Duodenal mucosa (tissue), 2 donors: Measurements from ENCODE around the gene SUMO4.

Experiments
- H3K27ac ChIP-seq: one replicate; pipeline ENCODE4 v1.7.0; 2013; ENCODE audit warnings: low read depth, low read length
- H3K27me3 ChIP-seq, 2 donors: one replicate each; pipeline ENCODE4 v1.7.0; 2013; ENCODE audit warnings: low read length in 2 of 2, control low read depth in 1 of 2; ENCODE audit not compliant: insufficient read depth in 2 of 2, control insufficient read depth in 1 of 2
- H3K36me3 ChIP-seq, 2 donors: one replicate each; pipeline ENCODE4 v1.7.0; 2013; ENCODE audit warnings: low read length in 2 of 2, control low read depth in 1 of 2; ENCODE audit not compliant: insufficient read depth in 2 of 2, control insufficient read depth in 1 of 2
- H3K4me1 ChIP-seq, 2 donors: one replicate each; pipeline ENCODE4 v1.7.0; 2013; ENCODE audit warnings: low read length in 2 of 2, control low read depth in 1 of 2; ENCODE audit not compliant: insufficient read depth in 2 of 2, control insufficient read depth in 1 of 2
- H3K4me3 ChIP-seq, 2 donors: one replicate each; pipeline ENCODE4 v1.7.0; 2013; ENCODE audit warnings: low read length in 2 of 2, low read depth in 1 of 2
- H3K9ac ChIP-seq, 2 donors: one replicate each; pipeline ENCODE4 v1.7.0; 2013; ENCODE audit warnings: low read length in 2 of 2, low read depth in 1 of 2
- H3K9me3 ChIP-seq, 2 donors: one replicate each; pipeline ENCODE4 v1.7.0; 2013; ENCODE audit warnings: low read length in 2 of 2, control low read depth in 1 of 2; ENCODE audit not compliant: control insufficient read depth in 1 of 2

SUMO4 gene

GRCh38 chr6:149387779-149388512 lies 12.1 kb upstream of the SUMO4 start:
- Histone ChIP-seq H3K4me3 (no peak overlapping the region), H3K4me1 (peaks cover 8 to 21% of the 10 kb centered on the region in 2 donors), H3K27me3 (no peaks in the 10 kb centered on the region), H3K27ac (no peak overlapping the region), H3K36me3 (peaks cover 2 to 10% of the 10 kb centered on the region in 2 donors), H3K9ac (no peak overlapping the region), H3K9me3 (no peaks in the 10 kb centered on the region)

DNA sequence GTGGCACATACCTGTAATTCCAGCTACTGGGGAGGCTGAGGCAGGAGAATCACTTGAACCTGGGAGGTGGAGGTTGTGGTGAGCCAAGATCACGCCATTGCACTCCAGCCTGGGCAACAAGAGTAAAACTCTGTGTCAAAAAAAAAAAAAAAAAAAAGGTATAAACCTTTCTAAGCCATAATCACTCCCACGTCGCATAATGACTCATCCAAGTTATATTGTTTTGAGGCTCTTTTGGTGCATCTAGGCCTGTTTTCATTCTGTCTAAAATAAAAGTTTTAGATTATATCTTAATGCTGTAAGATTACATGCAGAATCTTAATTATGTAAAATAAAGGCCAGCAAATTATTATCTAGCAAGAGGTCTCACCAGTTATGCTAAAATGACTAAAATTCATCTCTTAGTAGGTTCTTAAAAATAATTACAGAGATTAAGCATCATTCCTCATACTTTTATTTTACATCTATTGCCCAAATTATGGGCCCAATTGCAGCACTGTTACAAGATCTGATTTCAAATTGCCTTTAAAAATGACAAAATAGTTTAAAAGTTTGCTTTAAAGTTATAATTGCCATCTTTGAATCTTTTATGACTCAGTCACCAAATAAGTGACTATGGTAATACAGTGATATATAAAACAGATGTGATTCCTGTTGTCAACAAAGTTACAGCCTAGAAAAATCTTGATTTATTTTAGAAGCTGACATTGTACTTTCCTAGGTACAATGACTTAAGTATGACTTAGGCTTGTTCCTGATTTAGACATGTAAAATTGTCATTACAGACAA lies 10.4 kb upstream of the SUMO4 start:
- Histone ChIP-seq H3K36me3 (peaks cover 2 to 3% of the 10 kb centered on the region in 2 donors), H3K4me1 (peaks cover 8 to 23% of the 10 kb centered on the region in 2 donors), H3K27ac (no peak overlapping the region), H3K4me3 (no peak overlapping the region), H3K9ac (no peak overlapping the region), H3K9me3 (no peaks in the 10 kb centered on the region), H3K27me3 (no peaks in the 10 kb centered on the region)

DNA sequence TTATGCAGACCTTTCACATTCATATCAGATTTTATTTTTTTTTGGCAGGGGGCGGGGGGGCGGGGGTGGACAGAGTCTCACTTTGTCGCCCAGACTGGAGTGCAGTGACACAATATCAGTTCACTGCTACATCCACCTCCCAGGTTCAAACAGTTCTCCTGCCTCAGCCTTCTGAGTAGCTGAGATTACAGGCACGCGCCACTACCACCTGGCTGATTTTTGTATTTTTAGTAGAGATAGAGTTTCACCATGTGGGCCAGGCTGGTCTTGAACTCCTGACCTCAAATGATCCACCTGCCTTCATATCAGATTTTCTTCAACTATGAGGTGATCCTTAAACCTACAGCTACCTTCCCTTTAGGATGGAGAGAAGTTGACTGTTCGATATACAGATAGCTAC lies 8.0 kb upstream of the SUMO4 start:
- H3K27me3 ChIP-seq: no peaks in the 10 kb centered on the region

GRCh38 chr6:149392535-149392934 lies 7.5 kb upstream of the SUMO4 start:
- H3K9me3 ChIP-seq: no peaks in the 10 kb centered on the region
- no peak overlapping the region for H3K27ac ChIP-seq
- no peaks in the 10 kb centered on the region for H3K27me3 ChIP-seq
- no peak overlapping the region for H3K4me3 ChIP-seq
- peaks cover 6 to 18% of the 10 kb centered on the region in 2 donors for H3K4me1 ChIP-seq
- no peak overlapping the region for H3K9ac ChIP-seq
- H3K36me3 ChIP-seq: peaks cover 0 to 3% of the 10 kb centered on the region in 2 donors

More for the DNA sequence above, 8.0 kb upstream of the SUMO4 start:
- Histone ChIP-seq H3K4me3 (no peak overlapping the region), H3K9me3 (no peaks in the 10 kb centered on the region), H3K4me1 (peaks cover 6 to 18% of the 10 kb centered on the region in 2 donors), H3K9ac (no peak overlapping the region), H3K36me3 (peaks cover 0 to 3% of the 10 kb centered on the region in 2 donors), H3K27ac (no peak overlapping the region)

DNA sequence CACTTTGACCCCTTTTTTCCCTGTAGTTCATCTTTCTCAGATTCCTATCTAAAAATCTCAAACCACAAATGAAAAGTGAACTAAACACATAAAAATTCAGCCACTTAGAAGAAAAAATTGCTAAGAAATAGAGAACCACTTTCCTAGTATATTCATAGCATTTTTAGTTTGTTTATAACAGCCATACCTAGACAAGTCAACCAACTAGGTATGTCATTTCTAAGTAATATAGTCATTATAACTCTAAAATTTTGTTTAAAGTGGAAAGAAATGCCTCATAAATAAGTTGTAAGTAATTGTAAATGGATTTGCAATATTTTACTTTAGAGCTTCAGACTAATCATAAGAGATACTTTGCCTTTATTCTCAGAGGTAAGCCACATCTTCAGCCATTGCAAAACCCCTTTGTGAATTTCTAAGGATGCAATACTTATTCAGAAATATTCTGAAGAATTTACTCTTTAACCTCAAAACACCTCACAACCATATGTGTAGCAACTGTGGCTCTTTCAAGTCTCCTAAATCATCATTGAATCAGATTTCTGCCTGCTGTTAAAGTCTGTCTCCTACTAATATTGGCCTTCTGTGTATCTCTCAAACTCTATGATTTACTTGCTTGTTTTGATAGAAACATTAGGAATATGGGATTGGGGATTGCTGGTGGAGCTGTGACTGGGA lies 6.9 kb upstream of the SUMO4 start:
- Histone ChIP-seq H3K9ac (no peak overlapping the region), H3K4me1 (peaks cover 3 to 14% of the 10 kb centered on the region in 2 donors), H3K27ac (no peak overlapping the region), H3K4me3 (no peak overlapping the region), H3K27me3 (no peaks in the 10 kb centered on the region), H3K36me3 (peaks cover 3 to 5% of the 10 kb centered on the region in 2 donors), H3K9me3 (no peaks in the 10 kb centered on the region)

- H3K9ac ChIP-seq: no peak overlapping the region
Observed at GRCh38 chr6:149395185-149395584, 4.9 kb upstream of the SUMO4 start.

DNA sequence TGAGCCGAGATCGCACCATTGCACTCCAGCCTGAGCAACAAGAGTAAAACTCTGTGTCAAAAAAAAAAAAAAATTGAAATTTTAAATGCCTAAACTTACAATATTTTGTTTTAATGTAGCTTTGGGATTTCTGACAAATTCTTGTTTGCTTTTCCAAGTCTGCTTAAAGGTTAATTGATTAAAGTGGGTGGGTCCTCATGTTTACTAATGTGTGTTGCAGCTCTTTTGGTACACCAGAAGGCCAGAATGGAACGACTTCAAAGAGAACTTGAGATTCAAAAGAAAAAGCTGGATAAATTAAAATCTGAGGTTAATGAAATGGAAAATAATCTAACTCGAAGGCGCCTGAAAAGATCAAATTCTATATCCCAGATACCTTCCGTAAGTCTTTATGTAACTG lies 2.7 kb upstream of the SUMO4 start:
- no peak overlapping the region for H3K4me3 ChIP-seq
- H3K27ac ChIP-seq: no peak overlapping the region
- H3K27me3 ChIP-seq: no peaks in the 10 kb centered on the region
- no peak overlapping the region for H3K9ac ChIP-seq
- no peaks in the 10 kb centered on the region for H3K9me3 ChIP-seq
- peaks cover 15 to 17% of the 10 kb centered on the region in 2 donors for H3K36me3 ChIP-seq
- H3K4me1 ChIP-seq: peaks cover 0 to 8% of the 10 kb centered on the region in 2 donors

More at GRCh38 chr6:149395185-149395584, 4.9 kb upstream of the SUMO4 start:
- Histone ChIP-seq H3K4me1 (peaks cover 0 to 10% of the 10 kb centered on the region in 2 donors), H3K4me3 (no peak overlapping the region), H3K36me3 (peaks cover 9 to 11% of the 10 kb centered on the region in 2 donors), H3K27me3 (no peaks in the 10 kb centered on the region), H3K27ac (no peak overlapping the region), H3K9me3 (no peaks in the 10 kb centered on the region)

GRCh38 chr6:149403534-149403933 lies 3.5 kb downstream of the SUMO4 start:
- Histone ChIP-seq H3K9me3 (no peaks in the 10 kb centered on the region), H3K4me3 (no peak overlapping the region), H3K9ac (no peak overlapping the region), H3K27me3 (no peaks in the 10 kb centered on the region), H3K4me1 (no peaks in the 10 kb centered on the region), H3K36me3 (peaks cover 20 to 26% of the 10 kb centered on the region in 2 donors), H3K27ac (no peak overlapping the region)

DNA sequence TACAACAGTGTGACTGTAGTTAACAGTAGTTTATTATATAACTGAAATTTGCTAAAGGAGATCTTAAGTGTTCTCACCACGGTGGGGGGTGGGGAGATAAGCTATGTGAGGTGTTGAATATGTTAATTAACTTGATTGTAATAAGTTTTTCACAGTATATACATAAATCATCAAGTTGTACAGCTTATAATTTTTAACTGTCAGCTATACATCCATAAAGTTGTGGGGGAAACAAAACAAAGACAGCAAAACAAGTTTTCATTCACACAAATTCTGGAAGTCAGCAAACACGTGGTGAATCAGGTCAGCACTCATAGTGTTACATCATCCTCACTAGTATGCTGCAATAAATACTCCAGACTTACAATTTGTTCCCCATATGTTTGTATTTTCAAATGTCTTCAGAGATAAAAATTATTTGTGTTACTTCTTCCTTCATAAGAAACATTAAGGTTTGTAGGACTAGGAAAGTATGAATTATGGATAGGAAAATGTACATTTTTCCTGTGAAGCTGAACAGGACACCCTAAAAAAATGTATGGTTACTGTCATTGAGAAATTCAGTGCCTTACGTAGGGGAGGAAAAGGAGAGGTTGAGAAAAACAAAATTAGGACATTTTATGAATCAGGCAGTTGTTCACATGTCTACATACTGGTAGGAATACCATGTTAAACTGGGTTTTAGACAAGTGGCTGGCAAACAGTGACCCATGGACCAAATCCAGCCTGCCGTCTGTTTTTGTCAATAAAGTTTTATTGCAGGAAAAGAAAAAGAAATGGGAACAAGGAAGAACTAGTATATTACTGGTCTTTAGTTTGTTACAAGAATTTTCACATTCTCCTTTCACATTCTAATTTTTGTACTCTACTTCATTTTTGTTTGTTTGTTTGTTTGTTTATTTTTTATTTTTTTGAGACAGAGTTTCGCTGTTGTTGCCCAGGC lies 6.0 kb downstream of the SUMO4 start:
- no peaks in the 10 kb centered on the region for H3K27me3 ChIP-seq
- H3K4me1 ChIP-seq: no peaks in the 10 kb centered on the region
- H3K27ac ChIP-seq: no peak overlapping the region
- H3K36me3 ChIP-seq: peaks cover 15 to 31% of the 10 kb centered on the region in 2 donors
- no peaks in the 10 kb centered on the region for H3K9me3 ChIP-seq
- no peak overlapping the region for H3K9ac ChIP-seq
- no peak overlapping the region for H3K4me3 ChIP-seq
